Measurements from ENCODE around the gene AOPEP. TPM values are rescaled to one million over a fixed set of nuclear protein-coding genes. Genes with fewer than 3 reads are reported as not detected.

Gene AOPEP
- total RNA-seq, 1 experiment from 2014 or later, result 36.4 TPM

DNA sequence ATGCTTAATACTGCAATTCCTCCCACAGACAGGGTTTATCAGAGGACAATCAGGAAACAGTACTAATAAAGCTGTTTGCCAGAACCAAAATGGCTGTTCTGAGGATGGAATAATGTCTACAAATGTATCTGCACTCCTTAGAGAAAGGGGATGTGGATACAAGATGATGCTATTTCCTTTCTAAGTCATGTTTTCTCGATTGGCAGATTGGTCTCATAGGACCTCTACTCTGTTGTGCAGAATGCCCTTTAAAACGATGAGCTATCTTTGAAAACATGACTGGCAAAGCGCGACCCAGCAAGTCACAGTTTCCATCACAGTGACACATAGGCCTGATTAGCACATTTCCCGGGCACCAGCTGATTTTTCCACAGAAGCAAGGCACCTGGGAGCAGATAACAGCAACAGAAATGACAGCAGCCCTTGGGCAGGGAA lies 54.0 kb downstream of the AOPEP start:
- no peaks in the 10 kb centered on the region for H3K36me3 ChIP-seq (ENCODE audit: control insufficient read depth, insufficient read depth, low read length)
- intact Hi-C loops (cut with micrococcal nuclease; ENCODE audit: unreplicated experiment) (loop anchor here (5.0 to 10.0 kb wide), 3 partner anchors 96 to 264 kb away; no protein-coding TSS in a partner anchor), in situ Hi-C loops (cut with HindIII; ENCODE audit: low pct_unique_long_range_greater_than_20kb, low sequenced_read_pairs) (no loop called here)
- TF ChIP-seq SIN3A (IDR thresholded peaks at IDR 0.05; ENCODE audit: borderline replicate concordance, insufficient read depth, low read depth, low read length) (no peak), TCF7L2 (IDR thresholded peaks at IDR 0.05; ENCODE audit: low read depth, low read length) (no peak), POLR2AphosphoS5 (IDR thresholded peaks at IDR 0.05; ENCODE audit: low read depth, low read length) (no peak)
- TF ChIP-seq, protein P1, sequence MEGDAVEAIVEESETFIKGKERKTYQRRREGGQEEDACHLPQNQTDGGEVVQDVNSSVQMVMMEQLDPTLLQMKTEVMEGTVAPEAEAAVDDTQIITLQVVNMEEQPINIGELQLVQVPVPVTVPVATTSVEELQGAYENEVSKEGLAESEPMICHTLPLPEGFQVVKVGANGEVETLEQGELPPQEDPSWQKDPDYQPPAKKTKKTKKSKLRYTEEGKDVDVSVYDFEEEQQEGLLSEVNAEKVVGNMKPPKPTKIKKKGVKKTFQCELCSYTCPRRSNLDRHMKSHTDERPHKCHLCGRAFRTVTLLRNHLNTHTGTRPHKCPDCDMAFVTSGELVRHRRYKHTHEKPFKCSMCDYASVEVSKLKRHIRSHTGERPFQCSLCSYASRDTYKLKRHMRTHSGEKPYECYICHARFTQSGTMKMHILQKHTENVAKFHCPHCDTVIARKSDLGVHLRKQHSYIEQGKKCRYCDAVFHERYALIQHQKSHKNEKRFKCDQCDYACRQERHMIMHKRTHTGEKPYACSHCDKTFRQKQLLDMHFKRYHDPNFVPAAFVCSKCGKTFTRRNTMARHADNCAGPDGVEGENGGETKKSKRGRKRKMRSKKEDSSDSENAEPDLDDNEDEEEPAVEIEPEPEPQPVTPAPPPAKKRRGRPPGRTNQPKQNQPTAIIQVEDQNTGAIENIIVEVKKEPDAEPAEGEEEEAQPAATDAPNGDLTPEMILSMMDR (IDR thresholded peaks at IDR 0.05), result no peak
- TF ChIP-seq, protein P2, sequence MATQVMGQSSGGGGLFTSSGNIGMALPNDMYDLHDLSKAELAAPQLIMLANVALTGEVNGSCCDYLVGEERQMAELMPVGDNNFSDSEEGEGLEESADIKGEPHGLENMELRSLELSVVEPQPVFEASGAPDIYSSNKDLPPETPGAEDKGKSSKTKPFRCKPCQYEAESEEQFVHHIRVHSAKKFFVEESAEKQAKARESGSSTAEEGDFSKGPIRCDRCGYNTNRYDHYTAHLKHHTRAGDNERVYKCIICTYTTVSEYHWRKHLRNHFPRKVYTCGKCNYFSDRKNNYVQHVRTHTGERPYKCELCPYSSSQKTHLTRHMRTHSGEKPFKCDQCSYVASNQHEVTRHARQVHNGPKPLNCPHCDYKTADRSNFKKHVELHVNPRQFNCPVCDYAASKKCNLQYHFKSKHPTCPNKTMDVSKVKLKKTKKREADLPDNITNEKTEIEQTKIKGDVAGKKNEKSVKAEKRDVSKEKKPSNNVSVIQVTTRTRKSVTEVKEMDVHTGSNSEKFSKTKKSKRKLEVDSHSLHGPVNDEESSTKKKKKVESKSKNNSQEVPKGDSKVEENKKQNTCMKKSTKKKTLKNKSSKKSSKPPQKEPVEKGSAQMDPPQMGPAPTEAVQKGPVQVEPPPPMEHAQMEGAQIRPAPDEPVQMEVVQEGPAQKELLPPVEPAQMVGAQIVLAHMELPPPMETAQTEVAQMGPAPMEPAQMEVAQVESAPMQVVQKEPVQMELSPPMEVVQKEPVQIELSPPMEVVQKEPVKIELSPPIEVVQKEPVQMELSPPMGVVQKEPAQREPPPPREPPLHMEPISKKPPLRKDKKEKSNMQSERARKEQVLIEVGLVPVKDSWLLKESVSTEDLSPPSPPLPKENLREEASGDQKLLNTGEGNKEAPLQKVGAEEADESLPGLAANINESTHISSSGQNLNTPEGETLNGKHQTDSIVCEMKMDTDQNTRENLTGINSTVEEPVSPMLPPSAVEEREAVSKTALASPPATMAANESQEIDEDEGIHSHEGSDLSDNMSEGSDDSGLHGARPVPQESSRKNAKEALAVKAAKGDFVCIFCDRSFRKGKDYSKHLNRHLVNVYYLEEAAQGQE (IDR thresholded peaks at IDR 0.05; ENCODE audit: insufficient read depth in 1 of 2, low read depth in 2 of 2, low read length in 1 of 2), result no peak
- no TSS peak for BruUV-seq (replicated peaks)
- no peak for DNase-seq (ENCODE audit: low read depth, low spot score)
- H3K9me3 ChIP-seq (ENCODE audit: control insufficient read depth, insufficient read depth, low read depth, low read length), result no peaks in the 10 kb centered on the region
- ATAC-seq, result no peak
- H3K27ac ChIP-seq (ENCODE audit: low read length), result peak overlapping the region; percentile 70
- no peak overlapping the region for H3K4me3 ChIP-seq (ENCODE audit: low read depth in 2 of 2, low read length in 2 of 2)
- no peaks in the 10 kb centered on the region for H3K27me3 ChIP-seq (ENCODE audit: control insufficient read depth, insufficient read depth, low read length)
- CTCF ChIA-PET, result no interaction called here
- peaks cover 23% of the 10 kb centered on the region for H3K4me1 ChIP-seq (ENCODE audit: control insufficient read depth, insufficient read depth, low read length)
- POLR2A ChIA-PET, result no interaction called here

DNA sequence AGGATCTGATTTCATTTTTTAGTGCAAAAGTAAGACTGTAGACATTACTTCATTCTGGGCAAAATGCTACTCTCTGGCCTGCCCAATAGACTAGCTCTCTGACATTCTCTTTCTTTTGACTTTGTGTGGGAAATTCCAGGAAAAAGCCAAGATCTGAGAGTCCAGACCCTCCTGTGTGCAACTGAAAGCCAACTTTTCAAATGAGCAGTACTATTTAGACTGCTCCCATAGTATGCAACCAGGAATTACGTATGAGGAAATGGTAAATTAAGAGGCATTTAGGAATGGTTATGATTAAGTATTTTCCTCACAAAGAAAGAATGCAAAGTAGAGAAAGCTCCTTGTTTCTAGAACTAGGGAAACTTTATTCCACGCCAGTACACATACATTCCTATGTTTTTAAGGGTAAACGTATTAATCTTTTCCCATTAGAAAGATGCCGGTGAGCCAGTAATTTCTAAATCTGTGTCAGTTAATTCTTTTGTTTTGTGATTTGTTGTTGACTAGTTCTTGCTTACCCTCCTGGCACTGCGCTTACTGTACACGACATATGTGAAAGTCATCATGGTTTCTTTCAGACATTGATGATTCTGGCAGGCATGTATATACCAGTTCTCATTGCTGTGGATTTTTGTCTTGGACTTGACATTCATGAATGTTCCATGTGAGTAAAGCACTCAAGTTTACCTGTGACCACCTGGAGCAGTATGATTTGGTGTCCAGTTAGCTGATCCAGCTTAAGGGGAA lies 56.0 kb downstream of the AOPEP start:
- Histone ChIP-seq H3K27me3 (ENCODE audit: control insufficient read depth, insufficient read depth, low read length) (no peaks in the 10 kb centered on the region), H3K9me3 (ENCODE audit: control insufficient read depth, insufficient read depth, low read depth, low read length) (no peaks in the 10 kb centered on the region), H3K36me3 (ENCODE audit: control insufficient read depth, insufficient read depth, low read length) (no peaks in the 10 kb centered on the region), H3K27ac (ENCODE audit: low read length) (peak overlapping the region; percentile 85), H3K4me3 (ENCODE audit: low read depth in 2 of 2, low read length in 2 of 2) (no peak overlapping the region), H3K4me1 (ENCODE audit: control insufficient read depth, insufficient read depth, low read length) (peaks cover 23% of the 10 kb centered on the region)
- DNase-seq (ENCODE audit: low read depth, low spot score) (no peak), ATAC-seq (peak; percentile 44)
- intact Hi-C loops (cut with micrococcal nuclease; ENCODE audit: unreplicated experiment), result loop anchor here (5.0 to 10.0 kb wide), 3 partner anchors 98 to 262 kb away; no protein-coding TSS in a partner anchor
- CTCF ChIA-PET, result no interaction called here
- no TSS peak for BruUV-seq (replicated peaks)
- TF ChIP-seq SIN3A (IDR thresholded peaks at IDR 0.05; ENCODE audit: borderline replicate concordance, insufficient read depth, low read depth, low read length) (no peak), POLR2AphosphoS5 (IDR thresholded peaks at IDR 0.05; ENCODE audit: low read depth, low read length) (no peak), TCF7L2 (IDR thresholded peaks at IDR 0.05; ENCODE audit: low read depth, low read length) (no peak)
- TF ChIP-seq, protein P1 (IDR thresholded peaks at IDR 0.05), result no peak
- TF ChIP-seq, protein P2 (IDR thresholded peaks at IDR 0.05; ENCODE audit: insufficient read depth in 1 of 2, low read depth in 2 of 2, low read length in 1 of 2), result no peak
- POLR2A ChIA-PET, result no interaction called here
- in situ Hi-C loops (cut with HindIII; ENCODE audit: low pct_unique_long_range_greater_than_20kb, low sequenced_read_pairs), result no loop called here

All from Panc1 (cell line).